ENCODE results near the gene TMOD3.

TMOD3 gene

DNA sequence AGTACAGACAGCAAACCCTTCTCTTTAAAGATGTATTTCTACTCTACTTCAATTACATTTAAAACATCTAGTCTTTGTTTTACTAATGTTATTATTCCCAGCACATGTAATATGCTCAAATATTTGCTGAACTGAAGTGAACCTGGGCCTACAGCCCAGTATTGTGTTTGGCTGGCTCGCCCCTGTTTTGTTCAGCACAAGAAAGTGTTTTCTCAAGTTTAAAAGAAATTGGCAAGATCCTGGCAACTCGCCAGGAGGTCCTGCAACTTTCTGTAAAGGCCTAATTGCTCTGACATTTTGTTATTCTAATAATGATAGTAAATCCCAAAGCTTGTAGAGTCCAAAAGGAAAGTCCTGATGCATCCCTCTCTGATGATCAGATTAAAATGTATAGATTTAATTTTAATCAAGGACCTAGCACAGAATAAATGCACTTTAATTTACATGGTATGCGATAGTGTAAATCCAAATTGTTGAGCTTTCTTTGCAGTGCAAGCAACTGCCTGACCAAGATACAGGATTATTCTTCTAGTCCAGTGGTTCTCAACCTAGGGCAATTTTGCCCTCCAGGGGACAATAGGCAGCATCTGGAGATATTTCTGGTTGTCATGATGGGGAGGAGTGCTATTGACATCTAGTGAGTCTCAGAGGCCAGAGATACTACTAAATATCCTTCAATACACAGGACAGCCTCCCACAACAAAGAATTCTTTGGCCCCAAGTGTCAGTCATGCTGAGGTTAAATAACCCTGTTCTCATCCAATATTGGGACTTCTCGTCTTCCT, 35.7 kb upstream of the TMOD3 start:
- no peak for DNase-seq (ENCODE audit: low read depth)
- TF ChIP-seq, protein P1, sequence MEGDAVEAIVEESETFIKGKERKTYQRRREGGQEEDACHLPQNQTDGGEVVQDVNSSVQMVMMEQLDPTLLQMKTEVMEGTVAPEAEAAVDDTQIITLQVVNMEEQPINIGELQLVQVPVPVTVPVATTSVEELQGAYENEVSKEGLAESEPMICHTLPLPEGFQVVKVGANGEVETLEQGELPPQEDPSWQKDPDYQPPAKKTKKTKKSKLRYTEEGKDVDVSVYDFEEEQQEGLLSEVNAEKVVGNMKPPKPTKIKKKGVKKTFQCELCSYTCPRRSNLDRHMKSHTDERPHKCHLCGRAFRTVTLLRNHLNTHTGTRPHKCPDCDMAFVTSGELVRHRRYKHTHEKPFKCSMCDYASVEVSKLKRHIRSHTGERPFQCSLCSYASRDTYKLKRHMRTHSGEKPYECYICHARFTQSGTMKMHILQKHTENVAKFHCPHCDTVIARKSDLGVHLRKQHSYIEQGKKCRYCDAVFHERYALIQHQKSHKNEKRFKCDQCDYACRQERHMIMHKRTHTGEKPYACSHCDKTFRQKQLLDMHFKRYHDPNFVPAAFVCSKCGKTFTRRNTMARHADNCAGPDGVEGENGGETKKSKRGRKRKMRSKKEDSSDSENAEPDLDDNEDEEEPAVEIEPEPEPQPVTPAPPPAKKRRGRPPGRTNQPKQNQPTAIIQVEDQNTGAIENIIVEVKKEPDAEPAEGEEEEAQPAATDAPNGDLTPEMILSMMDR (IDR thresholded peaks at IDR 0.05; ENCODE audit: low read depth, low read length): no peak
- TF ChIP-seq POLR2A (IDR thresholded peaks at IDR 0.05; ENCODE audit: extremely low read depth, insufficient read length) (no peak), MYC (IDR thresholded peaks at IDR 0.05; ENCODE audit: low read depth, low read length) (no peak)
- TF ChIP-seq, protein P2, sequence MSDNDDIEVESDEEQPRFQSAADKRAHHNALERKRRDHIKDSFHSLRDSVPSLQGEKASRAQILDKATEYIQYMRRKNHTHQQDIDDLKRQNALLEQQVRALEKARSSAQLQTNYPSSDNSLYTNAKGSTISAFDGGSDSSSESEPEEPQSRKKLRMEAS (IDR thresholded peaks at IDR 0.05; ENCODE audit: low read depth, low read length): no peak
- H3K4me3 ChIP-seq (ENCODE audit: low read depth, low read length): no peak overlapping the region

DNA sequence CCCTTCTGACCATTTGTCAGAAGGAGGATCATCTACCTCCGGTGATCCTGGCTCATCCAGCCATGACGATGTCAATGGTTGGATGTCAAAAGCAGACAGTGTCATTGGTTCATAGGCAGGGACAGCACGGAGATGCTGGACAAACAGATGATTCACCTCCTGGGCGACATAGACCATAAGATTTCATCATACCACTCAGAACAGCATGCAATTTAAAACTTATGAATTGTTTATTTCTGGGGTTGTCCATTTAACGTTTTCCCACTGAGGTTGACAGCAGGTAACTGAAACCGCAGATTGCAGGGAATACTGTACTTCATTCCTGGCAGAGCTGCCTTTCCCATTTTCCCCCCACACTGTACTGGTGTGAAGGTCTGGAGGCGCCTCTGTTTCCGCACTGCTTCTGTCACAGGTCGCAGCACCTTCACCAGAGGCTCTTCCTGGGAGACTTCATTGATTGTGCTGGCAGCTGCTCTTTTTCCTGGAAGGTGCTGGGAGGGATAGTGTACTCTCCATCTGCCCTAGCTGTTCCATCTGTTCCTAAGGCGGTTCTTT, 32.5 kb upstream of the TMOD3 start:
- H3K4me3 ChIP-seq (ENCODE audit: low read depth, low read length): no peak overlapping the region
- peak; percentile 47 for DNase-seq (ENCODE audit: low read depth)
- TF ChIP-seq POLR2A (IDR thresholded peaks at IDR 0.05; ENCODE audit: extremely low read depth, insufficient read length): no peak
- TF ChIP-seq, protein P2 (IDR thresholded peaks at IDR 0.05; ENCODE audit: low read depth, low read length): no peak
- no peak for TF ChIP-seq MYC (IDR thresholded peaks at IDR 0.05; ENCODE audit: low read depth, low read length)
- TF ChIP-seq, protein P1 (IDR thresholded peaks at IDR 0.05; ENCODE audit: low read depth, low read length): no peak

DNA sequence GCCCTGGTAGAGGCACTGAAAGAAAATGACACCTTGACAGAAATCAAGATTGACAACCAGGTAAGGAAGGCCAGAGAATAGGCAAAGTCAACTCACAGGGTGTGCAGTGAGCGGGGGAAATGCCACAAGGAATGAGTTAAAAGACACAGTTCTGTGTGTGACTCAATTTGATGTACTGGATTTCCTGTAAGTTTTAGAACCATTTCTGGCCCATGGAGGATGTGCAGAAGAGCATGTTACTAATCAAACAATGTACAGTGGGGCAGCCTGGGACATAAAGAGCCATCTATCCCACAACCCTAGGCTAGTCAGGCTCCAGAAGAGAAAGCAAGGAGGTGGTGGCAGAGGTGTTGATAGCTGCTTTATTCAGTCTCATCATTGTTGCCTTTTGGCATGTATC, 31.2 kb upstream of the TMOD3 start:
- H3K4me3 ChIP-seq (ENCODE audit: low read depth, low read length): no peak overlapping the region
- DNase-seq (ENCODE audit: low read depth): no peak
- TF ChIP-seq POLR2A (IDR thresholded peaks at IDR 0.05; ENCODE audit: extremely low read depth, insufficient read length) (no peak), MYC (IDR thresholded peaks at IDR 0.05; ENCODE audit: low read depth, low read length) (no peak)
- TF ChIP-seq, protein P2 (IDR thresholded peaks at IDR 0.05; ENCODE audit: low read depth, low read length): no peak
- TF ChIP-seq, protein P1 (IDR thresholded peaks at IDR 0.05; ENCODE audit: low read depth, low read length): no peak

DNA sequence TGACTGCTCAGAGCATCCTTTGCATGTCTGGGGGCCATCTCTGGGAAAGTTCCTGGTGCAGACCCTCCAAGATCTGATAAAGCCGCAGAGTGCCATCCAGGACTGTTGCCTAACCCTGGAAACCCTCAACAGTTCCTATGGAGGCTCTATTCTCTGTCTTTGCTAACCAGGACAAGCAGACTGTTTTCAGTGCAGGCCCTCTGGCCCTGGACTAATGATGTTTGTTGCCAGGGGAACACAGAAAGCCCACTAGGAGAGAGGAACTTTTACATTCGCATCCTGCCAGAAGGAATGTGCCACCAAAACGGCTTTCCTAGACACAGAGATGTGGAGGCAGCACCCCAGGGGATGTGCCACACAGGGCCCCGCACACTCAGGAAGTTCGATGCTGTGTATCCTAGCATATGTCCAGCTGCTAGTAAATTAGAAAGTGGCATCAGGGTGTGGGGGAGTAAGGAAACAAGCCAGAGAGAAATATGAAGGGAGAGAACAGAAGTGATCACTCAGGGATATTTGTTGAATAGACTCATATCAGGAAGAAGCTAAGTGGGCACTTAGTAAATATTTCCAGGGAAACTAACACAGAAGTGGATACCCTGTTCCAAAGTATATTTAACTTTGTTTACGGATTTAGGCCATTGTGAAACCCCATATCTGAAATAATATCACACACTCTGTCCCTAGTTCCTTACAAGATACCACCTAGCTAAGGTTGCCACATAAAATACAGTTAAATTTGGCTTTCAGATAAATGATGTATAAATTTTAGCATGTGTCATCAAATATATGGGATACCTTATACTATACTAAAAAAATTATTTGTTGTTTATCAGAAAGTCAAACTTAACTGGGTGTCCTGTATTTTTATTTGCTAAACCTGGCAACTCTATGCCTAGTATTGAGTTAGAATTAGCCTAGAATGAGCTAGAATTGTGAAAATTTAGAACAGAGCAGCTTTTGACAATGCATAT, 29.9 kb upstream of the TMOD3 start:
- H3K4me3 ChIP-seq (ENCODE audit: low read depth, low read length): no peak overlapping the region
- no peak for TF ChIP-seq POLR2A (IDR thresholded peaks at IDR 0.05; ENCODE audit: extremely low read depth, insufficient read length)
- no peak for DNase-seq (ENCODE audit: low read depth)

DNA sequence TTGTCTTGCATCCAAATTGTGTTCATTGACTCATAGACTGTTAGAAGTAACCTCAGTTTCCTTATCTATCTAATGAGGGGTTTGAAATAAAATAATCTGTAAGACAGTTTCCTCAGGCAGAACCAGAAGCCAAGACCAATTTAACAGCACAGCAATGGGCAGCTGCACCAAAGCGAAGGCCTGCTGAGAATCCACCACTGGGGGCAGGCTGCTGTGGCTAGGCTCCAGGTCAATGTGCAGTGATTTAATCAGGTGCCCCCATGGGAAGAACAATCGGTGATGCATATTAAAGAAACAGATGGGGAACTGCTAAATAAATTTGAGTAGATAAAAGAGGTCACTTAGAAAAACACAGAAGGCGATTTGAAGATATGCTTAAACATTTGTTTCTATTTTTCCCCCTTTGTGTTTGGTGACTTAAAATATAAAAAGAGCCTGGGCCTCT, 28.0 kb upstream of the TMOD3 start:
- DNase-seq (ENCODE audit: low read depth): peak; percentile 7
- no peak overlapping the region for H3K4me3 ChIP-seq (ENCODE audit: low read depth, low read length)
- TF ChIP-seq MYC (IDR thresholded peaks at IDR 0.05; ENCODE audit: low read depth, low read length): no peak
- no peak for TF ChIP-seq POLR2A (IDR thresholded peaks at IDR 0.05; ENCODE audit: extremely low read depth, insufficient read length)
- TF ChIP-seq, protein P1 (IDR thresholded peaks at IDR 0.05; ENCODE audit: low read depth, low read length): peak; percentile 42

DNA sequence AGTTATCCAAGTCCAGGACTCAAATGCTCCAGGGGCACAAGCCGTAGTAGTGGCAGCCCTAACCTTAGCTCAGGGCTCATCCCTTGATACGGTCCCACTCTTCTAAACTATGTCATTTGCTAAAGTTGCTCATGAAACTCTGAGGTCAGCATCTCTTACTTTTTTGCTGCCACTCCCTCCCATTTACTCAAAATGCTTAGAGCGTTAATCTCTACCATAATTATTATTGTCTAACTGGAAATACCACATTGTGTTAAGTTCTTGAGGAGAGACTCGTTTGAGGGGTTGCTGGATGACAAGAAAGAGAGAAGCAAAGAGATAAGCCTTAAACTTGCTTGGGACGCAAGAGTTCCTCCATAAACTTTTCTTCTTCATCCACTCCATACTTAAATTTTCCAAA, 26.9 kb upstream of the TMOD3 start:
- TF ChIP-seq MYC (IDR thresholded peaks at IDR 0.05; ENCODE audit: low read depth, low read length) (no peak), POLR2A (IDR thresholded peaks at IDR 0.05; ENCODE audit: extremely low read depth, insufficient read length) (no peak)
- TF ChIP-seq, protein P1 (IDR thresholded peaks at IDR 0.05; ENCODE audit: low read depth, low read length): no peak
- TF ChIP-seq, protein P2 (IDR thresholded peaks at IDR 0.05; ENCODE audit: low read depth, low read length): no peak
- no peak overlapping the region for H3K4me3 ChIP-seq (ENCODE audit: low read depth, low read length)
- DNase-seq (ENCODE audit: low read depth): no peak

Measured in NB4 (cell line).